MM.1S (cell line): ENCODE data around the gene PCDHB7.
"Not testable (repeated sequence)": the region's sequence is repeated elsewhere in the genome, so short reads cannot be mapped to it uniquely, and the experiment has no call there.

ENCODE experiments used
- CTCF ChIP-seq: fragments of 300-600 bp; sonication (generic); IDR thresholded peaks from 2 replicates; pipeline ENCODE4 v1.5.1; 2016; ENCODE audit warnings: antibody characterized with exemption, low read length, mixed read lengths
- EZH2 ChIP-seq: fragments of 300-600 bp; sonication (generic); optimal IDR thresholded peaks from 2 replicates; pipeline ENCODE3; 2017; ENCODE audit warnings: low read depth, mild to moderate bottlenecking, antibody characterized with exemption, low read length, mixed read lengths

GRCh38 chr5:141210849-141211248 is 38.4 kb downstream of the PCDHB7 start:
- not testable (repeated sequence) for TF ChIP-seq EZH2, CTCF
